ENCODE results near the gene ZKSCAN4. TPM values are rescaled to one million over a fixed set of nuclear protein-coding genes. Genes with fewer than 3 reads are reported as not detected.

The ZKSCAN4 gene
- total RNA-seq (2022; extraction: Qiagen RNA extraction), result 2.2 to 3.1 TPM (median 2.5 TPM) in 5 replicates

DNA sequence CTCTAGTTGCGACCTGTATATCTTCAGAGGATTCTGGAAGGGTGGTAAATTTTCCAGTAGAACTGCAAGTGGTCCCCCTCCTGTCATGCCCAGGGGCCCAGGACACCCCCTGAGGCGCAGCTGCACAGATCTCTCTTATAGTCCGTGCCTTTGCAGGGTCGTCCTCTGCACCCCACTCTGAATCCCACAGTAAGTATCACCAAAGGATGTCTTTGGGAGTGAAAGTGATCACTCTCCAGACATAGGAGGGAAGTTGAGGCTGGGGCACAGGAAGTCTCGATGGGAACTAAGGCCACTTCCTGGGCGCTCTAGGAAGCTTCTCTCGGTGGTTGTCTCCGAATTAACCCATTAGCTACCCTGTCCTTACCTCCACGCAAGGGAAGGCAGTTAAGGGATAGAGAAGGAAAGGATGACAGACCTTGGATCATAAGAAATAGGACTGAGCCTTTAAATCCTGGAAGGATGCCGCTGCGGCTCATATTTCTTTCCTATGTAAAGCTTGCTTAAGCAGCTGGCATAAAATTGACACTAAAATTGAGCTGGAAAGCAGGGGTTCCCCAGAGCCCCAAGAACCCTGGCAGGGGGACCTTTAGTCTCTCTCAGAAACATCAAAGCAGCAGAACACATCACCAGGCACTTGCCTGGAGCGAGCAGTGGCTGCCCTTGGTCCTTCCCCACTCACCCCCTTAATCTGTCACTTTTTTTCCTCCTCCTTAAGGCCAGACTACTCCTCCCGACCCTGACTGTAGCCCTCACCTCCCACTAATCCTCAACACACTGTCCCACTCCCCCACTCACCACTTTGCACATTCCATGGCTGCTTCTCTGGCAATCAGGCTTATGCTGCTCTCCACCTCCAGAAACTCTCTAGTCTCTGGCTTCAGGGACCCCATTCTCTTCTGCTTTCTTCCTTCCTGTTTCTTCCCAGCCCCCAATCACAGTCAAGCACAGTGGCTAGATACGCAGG lies at the start of gene ZKSCAN4:
Gene ZKSCAN4 (minus strand): TSS at position 261 of the 967 bp plus-strand sequence. CDS start 289 bp downstream, outside the sequence.

DNA sequence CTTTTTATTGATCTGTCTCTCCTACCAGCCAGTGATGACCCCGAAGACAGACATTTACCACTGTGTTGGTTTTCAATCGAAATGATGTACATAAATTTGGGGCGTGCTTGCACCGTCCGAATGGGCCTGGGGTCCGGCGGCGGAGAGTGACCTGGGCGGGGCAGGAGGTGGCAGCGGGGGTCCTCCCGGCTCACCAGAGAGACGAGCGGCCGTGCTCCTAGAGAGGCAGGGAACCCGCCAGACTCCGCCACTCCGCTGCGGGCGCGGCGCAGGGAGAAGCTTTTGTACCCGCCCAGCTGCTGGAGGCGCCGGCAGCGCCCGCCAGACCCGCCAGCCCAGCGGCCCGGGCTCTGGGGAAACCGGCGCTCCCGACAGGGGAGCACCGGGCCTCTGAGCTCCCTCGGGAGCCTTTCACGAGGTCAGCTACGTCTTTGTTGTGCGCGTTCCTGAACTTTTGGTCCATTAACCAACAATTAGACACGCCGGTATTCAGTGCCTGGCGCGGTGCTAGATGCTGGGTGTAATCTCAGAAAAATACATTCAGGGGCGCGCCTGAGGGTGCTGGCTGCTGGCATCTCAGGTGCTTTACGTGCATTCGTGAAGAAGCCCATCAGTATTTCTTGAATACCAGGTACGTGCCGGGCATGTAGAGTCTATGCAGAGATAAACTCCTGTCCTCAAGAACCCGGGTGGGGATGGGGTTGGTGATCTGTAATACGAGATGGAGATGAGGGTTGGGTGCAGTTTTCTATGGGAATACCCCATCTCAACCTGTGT lies 29.4 kb upstream of the ZKSCAN4 start, which contains the start of gene PGBD1:
Gene PGBD1 (plus strand): TSS at position 285 of the 777 bp plus-strand sequence. CDS start 2,242 bp downstream, outside the sequence.

DNA sequence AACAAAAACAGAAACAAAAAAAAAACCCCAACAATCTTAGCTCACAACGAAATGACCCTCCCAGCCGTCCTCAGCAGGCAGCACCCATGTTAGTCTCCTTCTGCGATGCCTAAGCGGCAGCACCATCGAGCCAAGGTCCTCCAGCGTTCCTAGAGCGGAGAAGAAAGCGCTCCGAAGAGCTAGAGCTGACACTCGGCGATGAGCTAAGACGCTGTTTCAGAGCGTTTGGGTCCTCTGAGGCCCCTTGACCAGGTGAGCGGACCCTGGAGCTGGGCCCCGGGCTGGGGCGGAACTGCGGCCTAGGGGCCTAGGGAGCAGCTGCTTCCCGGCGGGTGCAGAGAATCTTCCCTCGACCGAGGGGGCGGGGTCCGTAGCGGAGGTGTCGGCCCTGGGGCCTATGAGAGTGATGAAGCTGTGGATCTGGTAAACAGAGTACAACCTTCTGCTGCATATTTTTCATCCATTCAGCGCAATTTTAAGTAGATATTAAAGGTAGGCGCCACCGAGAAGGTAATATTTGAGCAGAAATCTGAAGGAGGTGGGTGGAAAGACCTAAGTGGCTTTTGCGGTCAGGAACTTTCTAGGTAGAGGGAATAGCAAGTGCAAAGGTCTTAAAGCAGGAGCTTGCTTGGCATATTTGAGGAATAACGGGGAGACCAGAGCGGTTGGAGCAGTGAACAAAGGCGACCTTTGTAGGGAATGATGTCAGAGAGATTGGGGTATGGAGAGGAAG lies 15.1 kb upstream of the ZKSCAN4 start, which contains the start of gene ZSCAN26:
Gene ZSCAN26 (plus strand): TSS at position 182 of the 733 bp plus-strand sequence. CDS start 4,777 bp downstream, outside the sequence.

DNA sequence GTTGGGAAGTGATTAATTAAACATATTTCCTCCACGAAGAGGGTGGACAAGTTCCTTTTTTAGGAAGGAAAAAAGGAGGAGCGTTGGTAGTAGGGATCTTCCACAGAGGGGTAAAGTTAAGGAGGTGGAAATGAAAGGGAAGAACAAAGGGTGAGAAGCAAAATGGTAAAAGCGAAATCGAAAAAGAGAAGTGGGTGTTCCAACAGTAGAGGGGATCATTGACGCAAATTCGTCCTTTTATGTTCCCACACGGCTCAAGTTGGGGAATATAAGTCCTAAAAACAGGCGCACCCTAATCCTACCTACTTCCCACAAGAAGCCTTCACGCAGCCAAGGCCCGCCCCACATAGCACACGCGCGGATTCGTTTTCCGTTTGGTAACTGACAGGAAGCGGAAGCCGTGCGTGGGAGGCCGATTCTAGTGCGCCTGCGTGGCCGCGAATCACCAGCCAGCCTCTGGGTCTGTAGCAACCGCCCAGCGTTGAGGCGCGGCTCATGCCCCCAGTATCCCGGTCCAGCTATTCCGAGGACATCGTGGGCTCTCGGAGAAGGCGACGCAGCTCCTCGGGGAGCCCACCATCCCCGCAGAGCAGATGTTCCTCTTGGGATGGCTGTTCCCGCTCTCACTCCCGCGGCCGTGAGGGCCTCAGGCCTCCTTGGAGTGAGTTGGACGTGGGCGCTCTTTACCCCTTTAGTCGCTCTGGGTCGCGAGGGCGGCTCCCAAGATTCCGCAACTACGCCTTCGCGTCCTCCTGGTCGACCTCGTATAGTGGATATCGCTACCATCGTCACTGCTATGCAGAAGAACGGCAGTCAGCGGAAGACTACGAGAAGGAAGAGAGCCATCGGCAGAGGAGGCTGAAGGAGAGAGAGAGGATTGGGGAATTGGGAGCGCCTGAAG lies 7.1 kb upstream of the ZKSCAN4 start, which contains the start of gene NKAPL:
Gene NKAPL (plus strand): TSS at position 421 of the 901 bp plus-strand sequence. CDS start 75 bp downstream, at position 496.

DNA sequence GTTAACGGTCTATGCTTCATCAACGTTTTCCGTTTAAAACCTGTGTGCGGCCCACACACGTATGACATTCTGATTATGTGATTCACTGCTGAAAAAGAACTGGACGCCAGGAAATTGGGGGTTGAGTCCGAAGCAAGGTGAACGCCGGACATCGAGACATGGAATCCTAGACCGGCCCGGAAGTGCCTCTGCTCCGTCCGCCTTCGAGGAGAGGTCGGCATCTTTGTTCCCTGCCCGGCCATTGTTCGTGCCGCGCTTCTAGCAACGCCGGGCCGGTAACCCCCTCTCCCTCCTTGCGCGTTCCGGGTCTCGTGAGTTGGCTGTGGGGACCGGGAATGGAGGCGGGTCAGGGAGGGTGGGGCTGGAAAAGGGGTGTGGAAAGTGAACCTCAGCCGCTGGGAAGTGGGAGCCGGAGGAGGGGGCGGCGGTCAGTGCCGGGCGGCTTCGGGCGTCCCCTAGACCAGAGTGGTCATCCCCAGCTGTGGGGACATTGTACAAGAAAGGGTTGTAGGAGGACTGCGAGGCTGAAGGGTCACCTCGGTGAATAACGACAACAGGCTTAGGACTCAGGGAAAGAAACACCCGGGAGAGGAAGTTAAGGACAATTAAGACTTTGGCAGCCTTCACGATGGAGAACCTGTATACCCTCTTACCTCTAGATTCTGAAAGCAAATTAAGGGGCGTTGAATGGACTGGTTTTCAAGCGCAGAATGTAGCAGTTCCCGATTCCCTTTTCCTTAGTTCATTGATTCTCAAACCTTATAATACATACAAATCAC lies 26.8 kb downstream of the ZKSCAN4 start, which contains the start of gene ZSCAN9:
Gene ZSCAN9 (plus strand): TSS at position 220 of the 779 bp plus-strand sequence. CDS start 1,810 bp downstream, outside the sequence.

Other genes with a start within 250 kb of the ZKSCAN4 start
- 0.93 to 1.1 TPM (median 0.98 TPM) in 5 replicates for gene ZNF165, start 171.7 kb downstream of the ZKSCAN4 start, total RNA-seq (2022; extraction: Qiagen RNA extraction)
- 3.9 to 5.1 TPM (median 4.2 TPM) in 5 replicates for gene ZSCAN16, start 127.7 kb downstream of the ZKSCAN4 start, total RNA-seq (2022; extraction: Qiagen RNA extraction)
- gene ZKSCAN8, start 110.4 kb downstream of the ZKSCAN4 start, total RNA-seq (2022; extraction: Qiagen RNA extraction), result 4.0 to 6.0 TPM (median 5.2 TPM) in 5 replicates
- 5.8 to 8.2 TPM (median 7.4 TPM) in 5 replicates for gene ZSCAN9, start 27.0 kb downstream of the ZKSCAN4 start, total RNA-seq (2022; extraction: Qiagen RNA extraction)
- gene NKAPL, start 7.0 kb upstream of the ZKSCAN4 start, total RNA-seq (2022; extraction: Qiagen RNA extraction), result not detected in 5 replicates
- 3.6 to 6.9 TPM (median 5.3 TPM) in 5 replicates for gene ZSCAN26, start 14.9 kb upstream of the ZKSCAN4 start, total RNA-seq (2022; extraction: Qiagen RNA extraction)
- 4.6 to 6.0 TPM (median 4.8 TPM) in 5 replicates for gene PGBD1, start 29.3 kb upstream of the ZKSCAN4 start, total RNA-seq (2022; extraction: Qiagen RNA extraction)
- gene ZSCAN31, start 83.9 kb upstream of the ZKSCAN4 start, total RNA-seq (2022; extraction: Qiagen RNA extraction), result 1.7 to 2.8 TPM (median 2.1 TPM) in 5 replicates
- gene ZKSCAN3, start 97.7 kb upstream of the ZKSCAN4 start, total RNA-seq (2022; extraction: Qiagen RNA extraction), result 1.5 to 2.6 TPM (median 2.2 TPM) in 5 replicates
- 1.3 to 1.7 TPM (median 1.6 TPM) in 5 replicates for gene ZSCAN12, start 147.5 kb upstream of the ZKSCAN4 start, total RNA-seq (2022; extraction: Qiagen RNA extraction)
- gene ZSCAN23, start 191.2 kb upstream of the ZKSCAN4 start, total RNA-seq (2022; extraction: Qiagen RNA extraction), result not detected in 5 replicates